ENCODE measurements around the gene ERCC6L.
A peak's percentile ranks its signal among the peaks of the same experiment; 100 is the strongest.
"Not testable (repeated sequence)": the region's sequence is repeated elsewhere in the genome, so short reads cannot be mapped to it uniquely, and the experiment has no call there.

ERCC6L gene

GRCh38 chrX:72253686-72254085 lies 14.9 kb upstream of the ERCC6L start:
- DNase-seq (ENCODE audit: low read depth in 2 of 2): no peak

- no peak for DNase-seq (ENCODE audit: low read depth in 2 of 2)
Measured at GRCh38 chrX:72247206-72247942, 8.5 kb upstream of the ERCC6L start.

DNA sequence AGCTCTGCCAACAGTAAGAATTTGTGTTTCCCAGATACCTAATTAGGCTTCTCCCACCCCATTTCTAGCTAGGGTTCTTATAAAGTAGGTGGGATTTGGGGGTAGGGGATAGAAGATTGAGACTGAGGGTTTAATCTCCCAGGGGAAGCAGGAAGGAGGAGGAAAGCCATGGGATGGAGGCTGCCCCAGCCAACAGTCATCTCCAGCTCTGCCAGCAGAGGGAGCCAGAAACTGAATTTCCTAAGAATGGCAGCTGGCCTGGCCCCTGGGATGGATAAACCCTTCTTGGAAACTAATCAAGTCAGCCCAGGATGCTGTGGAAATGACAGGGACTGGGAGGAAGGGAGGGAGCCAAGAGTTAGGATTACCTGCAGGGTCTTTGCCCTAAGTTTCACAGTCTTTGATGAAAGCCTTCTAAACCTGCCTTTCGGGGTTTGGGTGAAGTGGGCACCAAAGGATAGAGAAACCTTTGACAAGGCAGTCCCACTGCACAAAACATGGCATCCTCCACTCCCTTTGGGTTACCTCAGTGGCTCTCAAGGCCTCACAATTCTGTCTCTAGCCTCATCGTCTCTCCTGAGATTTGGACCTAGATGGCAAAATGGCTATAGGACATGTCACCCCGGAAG lies 6.7 kb upstream of the ERCC6L start:
- DNase-seq (ENCODE audit: low read depth in 2 of 2): no peak

DNA sequence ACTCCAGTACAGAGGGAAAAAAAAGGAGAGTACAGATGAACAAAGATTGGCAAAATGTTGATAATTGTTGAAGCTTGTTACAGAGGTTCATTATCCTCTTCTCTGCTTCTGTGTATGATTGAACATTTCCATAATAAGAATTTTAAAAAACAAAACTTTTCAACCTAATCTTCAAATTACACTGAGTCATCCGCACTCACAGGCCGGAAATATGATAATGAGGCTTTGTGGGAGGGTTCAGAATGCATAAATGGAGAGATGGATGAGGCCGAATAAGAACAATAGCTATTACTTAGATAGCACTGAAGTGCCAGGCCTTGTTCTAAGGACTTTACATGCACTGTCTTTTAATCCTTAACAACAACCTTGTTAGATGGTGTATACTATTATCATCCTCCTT lies 4.6 kb upstream of the ERCC6L start:
- no peak for DNase-seq (ENCODE audit: low read depth in 2 of 2)

DNA sequence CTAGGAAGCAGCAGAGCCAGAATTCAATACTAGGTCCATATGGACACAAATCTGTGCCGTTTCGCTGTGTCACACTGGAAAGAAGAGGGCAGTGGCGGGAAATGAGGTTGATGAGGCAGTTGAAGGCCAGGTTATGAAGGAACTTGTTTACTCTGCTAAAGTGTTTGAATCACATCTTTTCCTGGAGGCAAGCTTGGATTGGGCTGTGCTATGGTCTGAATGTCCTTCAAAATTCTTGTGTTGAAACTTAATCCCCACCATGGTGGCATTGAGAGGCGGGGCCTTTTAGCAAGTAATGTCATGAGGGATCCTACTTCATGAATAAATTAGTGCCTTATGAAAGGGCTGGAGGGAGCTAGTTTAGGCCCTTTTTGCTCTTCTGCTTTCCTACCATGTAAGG lies 2.1 kb upstream of the ERCC6L start:
- no peak for DNase-seq (ENCODE audit: low read depth in 2 of 2)

DNA sequence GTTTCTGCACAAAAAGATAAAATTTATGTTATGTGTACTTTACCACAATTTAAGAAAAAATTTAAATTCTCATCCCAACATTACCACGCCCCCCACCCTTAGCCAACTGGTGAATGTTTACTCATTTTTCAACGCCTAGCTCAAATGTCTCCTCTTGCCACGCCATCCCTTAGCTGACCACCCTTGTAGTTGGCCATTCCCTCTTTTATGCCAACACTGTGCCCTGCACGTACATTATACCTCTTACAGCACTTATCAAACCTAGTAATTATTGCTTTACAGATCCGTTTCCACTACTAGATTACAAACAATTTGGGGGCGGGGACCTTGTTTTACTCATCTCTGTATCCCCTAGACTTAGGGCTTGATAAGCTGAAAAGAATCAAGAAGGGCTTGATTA lies 644 bp downstream of the ERCC6L start:
- no peak for DNase-seq (ENCODE audit: low read depth in 2 of 2)

DNA sequence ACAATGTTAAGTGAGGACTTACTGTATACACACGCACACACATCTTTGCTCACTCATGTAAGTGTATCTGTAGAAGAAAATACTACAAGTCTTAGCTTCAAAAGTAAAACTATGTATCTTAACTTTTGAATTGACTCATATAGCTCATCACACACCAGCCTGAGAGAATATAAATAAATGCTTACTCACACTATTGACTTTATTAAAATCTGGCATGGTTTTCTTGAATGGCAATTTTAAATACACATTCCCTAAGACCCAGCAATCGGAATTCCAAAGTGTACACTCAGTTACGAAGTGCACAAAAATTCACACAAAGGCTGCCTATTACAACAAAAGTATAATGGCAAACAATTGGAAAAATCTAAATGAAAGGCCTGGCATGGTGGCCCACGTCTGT lies 2.0 kb downstream of the ERCC6L start:
- DNase-seq (ENCODE audit: low read depth in 2 of 2): no peak

DNA sequence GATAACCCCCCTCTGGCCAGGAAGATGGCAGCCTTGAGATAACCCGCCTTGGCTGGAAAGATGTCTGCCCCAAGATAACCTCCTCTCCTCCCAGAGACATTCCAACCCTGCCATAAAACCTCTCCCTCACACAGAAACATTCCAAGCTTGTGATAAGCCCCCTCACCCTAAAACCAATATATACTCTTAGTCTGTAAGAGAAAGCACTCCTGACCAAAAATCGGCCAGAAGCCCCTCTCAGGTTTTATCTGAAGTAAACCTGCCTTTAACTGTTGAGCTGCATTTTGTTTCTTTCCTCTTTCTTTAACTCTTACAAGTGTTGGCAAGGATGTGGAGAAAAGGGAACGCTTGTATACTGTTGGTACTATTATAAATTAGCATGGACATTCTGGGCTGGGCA lies 8.5 kb downstream of the ERCC6L start:
- DNase-seq (ENCODE audit: low read depth in 2 of 2): no peak

GRCh38 chrX:72220375-72220774 lies 18.5 kb downstream of the ERCC6L start:
- DNase-seq (ENCODE audit: low read depth in 2 of 2): not testable (repeated sequence)

GRCh38 chrX:72216973-72217372 lies 21.9 kb downstream of the ERCC6L start:
- DNase-seq (ENCODE audit: low read depth in 2 of 2): no peak

DNA sequence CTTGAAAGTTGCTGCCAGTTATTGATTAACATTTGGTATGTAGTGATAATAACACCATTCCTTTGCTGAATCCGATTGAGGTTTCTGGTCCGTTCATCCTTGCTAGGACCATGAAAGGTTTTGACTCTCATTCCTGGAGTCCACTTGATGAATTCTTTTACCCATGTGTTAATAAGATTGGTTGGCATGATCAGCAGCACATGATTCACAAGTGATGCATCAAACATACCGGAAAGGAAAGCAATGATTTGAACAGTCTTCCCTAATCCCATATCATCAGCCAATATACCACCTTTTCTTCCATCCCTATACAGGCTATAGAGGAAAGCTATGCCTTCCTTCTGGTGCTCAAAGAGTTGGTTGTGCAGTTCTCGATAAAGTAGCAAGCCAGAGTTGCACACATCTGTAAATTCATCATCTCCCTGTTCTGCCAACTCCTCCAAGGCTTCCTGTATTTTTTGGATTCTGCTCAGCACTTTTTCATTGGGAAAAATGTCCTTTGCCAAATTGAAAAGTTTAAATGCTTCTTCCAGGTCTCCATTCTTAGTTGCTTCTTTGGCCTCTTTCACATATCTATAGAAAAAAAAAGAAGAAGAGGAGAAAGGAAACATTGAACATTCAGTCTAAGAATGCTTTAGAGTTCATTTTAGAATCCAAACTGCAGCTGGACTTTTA lies 30.6 kb downstream of the ERCC6L start:
- DNase-seq (ENCODE audit: low read depth in 2 of 2): no peak

DNA sequence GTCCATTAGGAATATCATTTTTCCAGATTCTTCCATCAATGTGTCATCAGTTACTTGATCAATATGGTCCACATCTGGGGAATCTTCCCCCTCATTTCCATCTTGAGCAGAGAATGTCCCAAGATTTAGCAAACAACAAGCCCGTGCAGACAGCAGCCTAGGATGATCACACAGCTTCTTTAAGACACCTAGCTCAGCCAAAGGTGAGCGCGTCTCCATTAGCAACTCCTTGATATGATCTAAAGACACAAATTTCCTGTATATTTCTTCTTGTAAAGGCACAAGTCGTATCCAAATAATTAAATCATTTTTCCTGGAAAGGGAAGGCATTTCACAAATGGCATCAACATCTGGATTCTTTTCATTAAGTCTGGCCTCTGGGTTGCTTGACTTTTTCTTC lies 31.5 kb downstream of the ERCC6L start:
- DNase-seq (ENCODE audit: low read depth in 2 of 2): no peak

DNA sequence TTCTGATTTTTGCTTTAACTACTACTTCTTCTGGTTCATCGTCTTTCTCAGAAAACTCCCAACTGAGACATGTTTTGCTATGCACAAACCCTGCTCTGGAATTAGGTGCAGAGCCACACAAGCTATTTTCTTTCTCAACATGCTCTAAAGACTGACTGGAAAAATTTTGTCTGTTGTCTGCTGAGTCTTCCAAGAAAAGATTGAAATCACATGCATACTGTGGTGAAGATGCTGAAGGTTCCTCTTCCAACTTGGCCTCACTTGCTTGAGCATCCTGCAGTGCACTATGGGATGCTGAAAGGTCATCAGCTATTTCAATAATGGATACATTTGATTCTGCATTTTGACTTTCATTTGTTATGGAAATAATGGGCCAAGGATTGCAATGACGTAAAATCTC lies 33.1 kb downstream of the ERCC6L start:
- DNase-seq (ENCODE audit: low read depth in 2 of 2): no peak

DNA sequence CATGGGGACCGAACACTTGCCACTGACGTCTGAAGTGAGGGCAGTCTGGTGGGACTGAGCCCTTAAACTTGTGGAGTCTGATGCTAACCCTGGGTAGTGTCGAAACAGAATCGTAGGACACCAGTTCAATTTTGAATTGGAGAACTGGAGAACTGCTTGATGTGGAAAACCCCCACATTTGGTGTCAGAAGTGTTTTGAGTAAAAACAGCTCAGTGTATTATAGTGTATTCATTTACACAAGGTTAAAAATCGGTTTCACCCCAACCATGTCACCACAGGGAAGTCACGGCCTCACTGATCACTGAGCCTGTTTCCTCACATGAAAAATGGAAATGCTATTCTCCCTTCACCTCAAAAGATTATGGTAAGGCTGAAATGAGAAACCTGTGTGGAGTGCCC lies 35.4 kb downstream of the ERCC6L start:
- no peak for DNase-seq (ENCODE audit: low read depth in 2 of 2)

DNA sequence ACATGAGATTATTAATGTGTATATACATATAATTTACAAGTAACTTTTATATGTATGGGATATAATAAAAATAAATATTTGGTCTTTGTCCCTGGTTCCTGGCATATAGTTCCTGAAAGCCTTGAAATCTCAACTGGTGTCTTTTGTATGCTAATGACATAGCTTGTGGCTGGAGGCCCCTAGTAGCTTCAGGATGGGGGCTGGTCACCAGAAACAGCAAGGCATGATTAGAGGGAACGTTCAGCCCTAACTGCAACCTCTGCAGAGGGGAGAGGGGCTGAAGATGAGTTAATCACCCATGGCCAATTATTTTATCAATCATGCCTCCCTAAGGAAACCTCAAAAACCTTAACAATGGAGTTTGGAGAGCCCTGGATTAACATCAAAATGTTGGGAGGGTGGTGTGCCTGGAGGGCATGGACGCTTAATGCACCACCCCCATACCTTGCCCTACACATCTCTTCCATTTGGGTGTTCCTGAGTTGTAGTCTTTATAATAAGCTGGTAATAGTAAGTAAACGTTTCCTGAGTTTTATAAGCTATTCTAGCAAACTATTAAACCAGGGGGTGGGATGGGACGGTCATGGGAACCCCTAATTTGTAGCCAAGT lies 35.9 kb downstream of the ERCC6L start:
- no peak for DNase-seq (ENCODE audit: low read depth in 2 of 2)

- no peak for DNase-seq (ENCODE audit: low read depth in 2 of 2)
Measured at GRCh38 chrX:72201836-72202536, 36.8 kb downstream of the ERCC6L start.

DNA sequence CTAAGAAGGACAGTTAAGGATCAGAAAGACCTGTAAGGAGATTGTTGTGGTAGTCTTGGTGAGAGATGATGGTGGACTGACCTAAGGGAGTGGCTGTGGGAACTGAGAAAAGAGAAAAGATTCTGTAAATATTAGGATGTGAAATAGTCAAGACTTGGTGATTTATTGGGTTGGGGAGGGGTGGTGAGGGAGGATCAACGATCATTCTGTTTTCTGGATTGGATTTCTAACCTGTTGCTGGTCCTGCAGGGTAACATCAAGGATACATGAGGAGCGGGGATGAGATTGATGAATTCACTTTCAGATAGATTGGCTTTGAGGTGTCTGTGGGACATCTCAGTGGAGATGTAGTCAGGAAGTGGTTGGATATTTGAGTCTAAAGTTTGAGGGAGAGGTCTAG lies 55.9 kb downstream of the ERCC6L start:
- DNase-seq (ENCODE audit: low read depth in 2 of 2): no peak

DNA sequence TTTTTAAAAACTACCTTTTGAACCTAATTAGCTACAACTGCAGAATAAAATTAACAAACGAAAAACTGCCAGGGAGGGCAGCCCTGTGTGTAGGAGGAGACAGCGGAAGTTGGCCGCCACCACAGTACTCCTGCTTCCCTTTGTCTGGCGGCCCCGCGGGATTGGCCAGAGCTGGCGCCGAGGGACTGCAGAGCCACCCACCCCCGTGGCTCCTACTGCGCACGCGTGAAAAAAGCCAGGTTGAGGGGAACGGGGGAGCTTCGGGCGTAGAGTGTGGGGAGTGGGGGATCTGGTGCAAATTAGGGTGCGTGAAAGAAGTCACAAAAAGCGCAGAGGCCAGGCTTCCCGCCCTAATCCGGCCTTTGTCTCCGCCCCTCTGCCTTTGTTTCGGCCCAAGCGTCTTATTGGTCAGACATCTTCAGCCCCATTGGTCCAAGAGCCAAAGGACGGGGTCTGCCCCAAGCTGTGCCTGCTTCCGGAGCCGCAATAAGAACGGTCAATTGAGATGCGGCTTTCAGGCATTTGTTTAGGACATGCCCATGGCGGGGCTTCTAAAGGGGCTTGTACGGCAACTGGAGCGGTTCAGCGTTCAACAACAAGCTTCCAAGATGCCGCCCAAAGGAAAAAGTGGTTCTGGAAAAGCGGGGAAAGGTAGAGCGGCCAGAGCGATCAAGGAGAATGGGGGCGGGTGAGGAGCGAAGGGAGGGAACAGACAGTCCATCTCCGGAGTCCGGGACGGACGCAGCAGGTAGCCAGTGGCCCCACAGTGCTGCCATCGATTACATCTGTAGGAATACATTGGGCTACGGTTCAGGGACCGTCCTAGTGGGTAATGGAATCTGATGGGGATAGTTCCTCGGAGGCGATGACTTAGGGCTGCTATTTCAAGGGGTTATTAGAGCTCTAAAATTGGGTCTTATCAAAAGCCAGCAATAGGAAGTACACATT lies 57.4 kb downstream of the ERCC6L start, which contains the start of gene PIN4:
TSS of gene PIN4 (plus strand) at position 580 of the 948 bp plus-strand sequence. CDS start at position 609, 29 bp downstream.
- peak; percentile 63 to 73 for DNase-seq (ENCODE audit: low read depth in 2 of 2)

DNA sequence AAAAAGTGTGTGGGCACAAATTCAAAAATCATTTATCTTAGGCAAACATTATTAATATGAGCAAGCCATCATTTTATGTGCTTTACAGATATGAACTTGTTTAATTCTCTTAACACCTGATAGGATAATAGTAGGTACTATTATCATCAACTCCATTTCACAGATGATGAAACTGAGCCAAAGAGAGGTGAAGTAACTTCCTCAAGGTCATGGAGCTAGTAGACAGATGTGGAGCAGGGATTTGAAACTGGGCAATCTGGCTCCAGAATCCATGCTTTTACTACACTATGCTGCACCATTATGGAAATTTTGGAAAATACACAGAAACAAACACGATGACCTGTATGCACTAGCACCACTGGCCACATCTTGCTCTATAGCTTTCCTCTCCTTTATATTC lies 58.3 kb downstream of the ERCC6L start:
- DNase-seq (ENCODE audit: low read depth in 2 of 2): no peak

GRCh38 chrX:72176981-72177380 lies 61.8 kb downstream of the ERCC6L start:
- DNase-seq (ENCODE audit: low read depth in 2 of 2): no peak

- not testable (repeated sequence) for DNase-seq (ENCODE audit: low read depth in 2 of 2)
Measured at GRCh38 chrX:72176289-72176688, 62.5 kb downstream of the ERCC6L start.
